Kidney (tissue), 14 donors: ENCODE data around the gene UNKL. TPM values are rescaled to one million over a fixed set of nuclear protein-coding genes. Genes with fewer than 3 reads are reported as not detected.

Experiments
- DNase-seq, 5 donors: peaks; one replicate each; pipeline ENCODE4 v3.0.0-alpha.2; 2013 to 2020
- FAIRE-seq: peaks from 2 replicates; lab custom pipeline; 2012; peaks lifted over from hg19 to GRCh38; lab: Jason Lieb, UNC
- H3K27ac ChIP-seq, 2 donors: one replicate each; pipeline ENCODE4 v1.7.0; 2013; ENCODE audit warnings: low read depth in 2 of 2, low read length in 2 of 2, inconsistent platforms in 1 of 2
- H3K27me3 ChIP-seq: one replicate; pipeline ENCODE4 v1.7.1; 2013; ENCODE audit warnings: low read length, inconsistent platforms; ENCODE audit not compliant: control insufficient read depth, insufficient read depth
- H3K36me3 ChIP-seq, 3 donors: one replicate each; pipeline versions ENCODE4 v1.7.0 to v1.7.1; 2013; ENCODE audit warnings: low read length in 3 of 3, control low read depth in 1 of 3, inconsistent platforms in 1 of 3; ENCODE audit not compliant: insufficient read depth in 3 of 3, control insufficient read depth in 2 of 3
- H3K4me1 ChIP-seq, 3 donors: one replicate each; pipeline versions ENCODE4 v1.7.0 to v1.7.1; 2013; ENCODE audit warnings: low read length in 3 of 3, inconsistent platforms in 1 of 3, low read depth in 1 of 3; ENCODE audit not compliant: control insufficient read depth in 2 of 3, insufficient read depth in 2 of 3
- H3K4me3 ChIP-seq, 3 donors: one replicate each; pipeline versions ENCODE4 v1.7.0 to v1.8.1; 2013; ENCODE audit warnings: low read length in 3 of 3, control low read depth in 1 of 3, inconsistent platforms in 1 of 3
- H3K9ac ChIP-seq, 3 donors: one replicate each; pipeline versions ENCODE4 v1.7.0 to v1.7.1; 2013; ENCODE audit warnings: low read length in 3 of 3, control low read depth in 1 of 3, inconsistent platforms in 1 of 3
- H3K9me3 ChIP-seq, 3 donors: one replicate each; pipeline versions ENCODE4 v1.7.0 to v1.7.1; 2013; ENCODE audit warnings: low read length in 3 of 3, control low read depth in 1 of 3, inconsistent platforms in 1 of 3; ENCODE audit not compliant: control insufficient read depth in 2 of 3, insufficient read depth in 1 of 3
- CTCF ChIP-seq: IDR thresholded peaks from 3 replicates; pipeline ENCODE4 v1.5.1; 2012; ENCODE audit warnings: mild to moderate bottlenecking, moderate library complexity, borderline replicate concordance; ENCODE audit not compliant: insufficient read depth; ENCODE audit errors: extremely low read depth
- intact Hi-C: fragments of 100-400 bp; cut with DNase I; formaldehyde crosslinking; loops from one replicate; pipeline ENCODE4 v1.11.1; 2022
- polyA plus RNA-seq: library from polyadenylated mRNA; stranded (reverse); fragments of 350-450 nt; fragmentation: Illumina TruSeq; extraction: RNeasy Lipid Tissue Mini Kit (QIAGEN cat#74804); gene quantifications from one replicate; pipeline ENCODE4 v1.2.3, GENCODE V29; 2014; ENCODE audit warnings: low read depth, low replicate concordance; ENCODE audit not compliant: insufficient read depth
- total RNA-seq: library from RNA; stranded (reverse); fragmentation: NEBNext Ultra II Directional; extraction: Animal tissue kit (Norgen Biotek cat#: 25700); gene quantifications from one replicate; pipeline ENCODE4 v1.2.1, GENCODE V29; 2021
- donor health status: control.
- donor health status: control.
- donor health status: control.
- donor health status: control.
- donor health status: control.
- donor health status: DM: yes; HTN: yes; CAD: no.
- donor health status: Normal renal cell carcinoma (clear cell type).

UNKL gene
- total and polyA plus RNA-seq, 2 donors from 2014 or later = 5.5 to 26.0 TPM

DNA sequence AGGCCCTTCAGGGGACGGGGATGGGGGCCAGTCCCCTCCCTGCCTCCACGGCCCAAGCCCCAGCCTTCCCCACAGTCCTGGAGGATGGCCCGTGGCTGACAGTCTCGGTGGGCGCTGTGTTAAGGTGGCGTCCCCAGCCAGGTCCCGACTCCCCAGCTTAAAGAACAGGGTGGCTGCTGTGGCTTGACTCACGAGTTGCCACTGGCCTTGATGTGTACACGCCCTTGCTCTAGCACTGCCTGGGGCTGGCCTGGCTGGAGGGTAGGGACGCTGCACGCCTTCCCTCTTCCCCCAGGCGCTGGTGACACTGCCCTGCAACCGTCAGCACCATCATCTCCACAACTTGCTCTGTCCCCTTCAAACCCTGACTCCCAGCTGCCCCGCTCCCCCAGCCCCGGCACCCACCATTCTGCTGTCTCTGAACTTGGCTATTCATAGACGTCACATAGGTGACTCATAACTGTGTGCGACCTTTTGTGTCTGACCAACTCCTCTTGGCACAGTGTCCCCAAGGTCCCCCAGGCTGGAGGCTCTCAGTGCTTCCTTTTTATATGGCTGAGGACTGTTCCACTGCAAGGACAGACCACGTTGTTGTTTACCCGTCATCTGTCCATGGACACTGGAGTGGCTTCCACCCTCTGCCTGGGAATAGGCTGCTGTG is 56.5 kb downstream of the UNKL start:
- H3K27me3 ChIP-seq = no peaks in the 10 kb centered on the region
- no peak overlapping the region for H3K27ac ChIP-seq
- no peak overlapping the region for H3K9ac ChIP-seq
- intact Hi-C loops = no loop called here
- peaks cover 2 to 13% (median 2%) of the 10 kb centered on the region in 3 donors for H3K36me3 ChIP-seq
- no peak overlapping the region for H3K4me3 ChIP-seq
- TF ChIP-seq CTCF = no peak
- no peaks in the 10 kb centered on the region for H3K9me3 ChIP-seq
- FAIRE-seq (no peak), DNase-seq (no peak)
- H3K4me1 ChIP-seq = peaks cover 0 to 5% (median 0%) of the 10 kb centered on the region in 3 donors

DNA sequence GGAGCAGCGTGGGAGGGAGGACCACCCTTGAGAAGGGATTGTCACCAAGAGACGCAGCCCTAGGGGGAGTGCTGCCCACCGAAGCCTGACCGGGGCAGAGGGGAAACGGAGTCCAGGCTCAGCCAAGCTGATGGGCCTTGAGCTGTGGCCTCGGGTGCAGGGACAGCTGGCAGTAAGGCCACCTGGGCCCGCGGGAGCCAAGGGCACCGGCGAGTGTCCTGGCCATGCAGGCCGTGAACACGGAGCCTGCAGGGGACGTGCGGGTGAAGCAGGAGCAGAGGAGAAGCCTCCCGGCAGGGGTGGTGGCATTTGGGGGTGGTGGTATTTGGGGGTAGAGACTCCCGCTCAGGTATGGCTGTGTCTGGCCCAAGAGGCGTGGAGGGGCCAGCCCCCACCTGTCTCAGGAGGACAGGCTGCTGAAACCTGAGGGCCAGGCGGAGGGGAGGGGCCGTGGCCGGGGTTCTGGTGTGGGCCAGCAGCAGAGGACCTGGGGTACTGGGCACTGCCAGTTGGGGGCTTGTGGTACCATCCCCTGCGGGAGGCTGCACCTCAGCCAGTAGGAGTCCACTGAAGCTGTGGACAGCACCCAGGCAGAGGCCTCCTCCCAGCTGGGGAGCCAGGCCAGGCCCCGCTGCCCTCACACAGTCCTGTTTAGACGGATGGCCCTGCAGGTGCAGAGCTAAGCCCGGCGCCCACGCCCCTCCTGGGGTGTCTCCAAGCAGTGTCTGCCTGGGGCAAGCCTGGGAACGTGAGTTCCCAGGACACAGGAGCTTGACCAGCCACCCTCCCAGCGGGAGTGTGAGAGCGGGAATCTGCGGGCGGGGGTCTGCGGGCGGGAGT is 58.2 kb downstream of the UNKL start:
- Histone ChIP-seq H3K4me3 (no peak overlapping the region), H3K27ac (no peak overlapping the region), H3K4me1 (peaks cover 0 to 12% (median 2%) of the 10 kb centered on the region in 3 donors), H3K36me3 (peaks cover 0 to 4% (median 2%) of the 10 kb centered on the region in 3 donors), H3K9me3 (no peaks in the 10 kb centered on the region), H3K27me3 (no peaks in the 10 kb centered on the region), H3K9ac (no peak overlapping the region)
- FAIRE-seq (no peak), DNase-seq (no peak)
- intact Hi-C loops = no loop called here
- TF ChIP-seq CTCF = no peak

- Histone ChIP-seq H3K27me3 (no peaks in the 10 kb centered on the region), H3K9me3 (no peaks in the 10 kb centered on the region), H3K4me3 (no peak overlapping the region), H3K4me1 (peaks cover 0 to 19% (median 2%) of the 10 kb centered on the region in 3 donors), H3K27ac (no peak overlapping the region), H3K36me3 (peaks cover 0 to 4% (median 2%) of the 10 kb centered on the region in 3 donors), H3K9ac (no peak overlapping the region)
- no peak for TF ChIP-seq CTCF
- FAIRE-seq (no peak), DNase-seq (no peak)
- intact Hi-C loops = no loop called here
These were observed 58.9 kb downstream of the UNKL start for GRCh38 chr16:1355591-1355990.
